Measurements from ENCODE around the gene COX6A2. TPM values are rescaled to one million over a fixed set of nuclear protein-coding genes. Genes with fewer than 3 reads are reported as not detected.

Gene COX6A2
- total RNA-seq, 1 donor from 2014 or later, result not detected

DNA sequence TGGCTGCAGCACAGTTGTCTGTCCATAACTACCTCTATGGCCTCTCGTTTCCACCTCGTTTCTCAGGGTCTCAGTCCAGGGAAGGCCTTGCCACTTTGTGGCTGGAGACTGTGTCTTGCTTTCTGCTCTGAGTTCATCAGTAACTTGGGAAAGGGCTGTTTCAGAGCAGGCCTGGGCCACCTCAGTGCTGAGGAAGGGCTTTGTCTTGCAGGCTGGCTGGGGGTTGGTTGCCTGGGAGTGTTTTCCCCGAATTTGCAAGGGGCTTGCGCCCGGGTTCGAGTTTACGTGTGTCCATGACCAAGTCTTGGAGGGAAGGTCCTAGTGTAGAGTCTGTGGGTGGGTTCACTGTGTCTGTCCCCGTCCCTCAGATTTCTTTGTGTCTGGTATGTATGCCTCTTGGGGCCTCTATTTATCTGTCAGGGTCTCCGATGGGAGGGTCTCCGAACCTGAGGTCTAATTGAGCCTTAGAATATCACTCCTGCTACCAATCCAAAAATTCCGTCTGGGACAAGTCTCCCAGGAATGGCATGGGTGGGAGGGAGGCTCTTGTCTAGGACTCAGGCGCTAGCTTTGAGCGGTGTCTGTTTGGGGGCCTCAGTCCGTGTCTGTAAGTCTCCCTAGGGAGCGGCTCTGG, 43.2 kb upstream of the COX6A2 start:
- Mint-ChIP-seq H3K9me3 (no peaks in the 10 kb centered on the region), H3K36me3 (peaks cover 5% of the 10 kb centered on the region), H3K27ac (peak overlapping the region; percentile 56), H3K4me1 (ENCODE audit: unreplicated experiment) (peaks cover 15% of the 10 kb centered on the region), H3K4me3 (peak overlapping the region; percentile 81), H3K27me3 (peaks cover 37% of the 10 kb centered on the region)
- TF ChIP-seq, protein P1, sequence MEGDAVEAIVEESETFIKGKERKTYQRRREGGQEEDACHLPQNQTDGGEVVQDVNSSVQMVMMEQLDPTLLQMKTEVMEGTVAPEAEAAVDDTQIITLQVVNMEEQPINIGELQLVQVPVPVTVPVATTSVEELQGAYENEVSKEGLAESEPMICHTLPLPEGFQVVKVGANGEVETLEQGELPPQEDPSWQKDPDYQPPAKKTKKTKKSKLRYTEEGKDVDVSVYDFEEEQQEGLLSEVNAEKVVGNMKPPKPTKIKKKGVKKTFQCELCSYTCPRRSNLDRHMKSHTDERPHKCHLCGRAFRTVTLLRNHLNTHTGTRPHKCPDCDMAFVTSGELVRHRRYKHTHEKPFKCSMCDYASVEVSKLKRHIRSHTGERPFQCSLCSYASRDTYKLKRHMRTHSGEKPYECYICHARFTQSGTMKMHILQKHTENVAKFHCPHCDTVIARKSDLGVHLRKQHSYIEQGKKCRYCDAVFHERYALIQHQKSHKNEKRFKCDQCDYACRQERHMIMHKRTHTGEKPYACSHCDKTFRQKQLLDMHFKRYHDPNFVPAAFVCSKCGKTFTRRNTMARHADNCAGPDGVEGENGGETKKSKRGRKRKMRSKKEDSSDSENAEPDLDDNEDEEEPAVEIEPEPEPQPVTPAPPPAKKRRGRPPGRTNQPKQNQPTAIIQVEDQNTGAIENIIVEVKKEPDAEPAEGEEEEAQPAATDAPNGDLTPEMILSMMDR (conservative IDR thresholded peaks at IDR 0.05), result no peak
- no peak for DNase-seq (ENCODE audit: extremely low spot score, unreplicated experiment)

DNA sequence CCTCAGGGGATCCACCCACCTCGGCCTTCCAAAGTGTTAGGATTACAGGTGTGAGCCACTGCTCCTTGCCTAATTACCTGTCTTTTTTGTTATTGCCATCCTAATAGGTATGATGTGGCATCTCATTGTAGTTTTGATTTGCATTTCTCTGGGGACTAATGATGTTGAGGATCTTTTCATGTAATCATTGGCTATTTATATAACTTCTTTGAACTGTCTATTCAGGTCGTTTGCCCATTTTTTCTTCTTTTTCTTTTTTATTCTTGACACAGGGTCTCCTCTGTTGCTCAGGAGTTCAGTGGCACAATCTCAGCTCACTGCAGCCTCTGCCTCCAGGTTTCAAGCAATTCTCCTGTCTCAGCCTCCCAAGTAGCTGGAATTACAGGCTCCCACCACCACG, 42.5 kb upstream of the COX6A2 start:
- TF ChIP-seq, protein P1 (conservative IDR thresholded peaks at IDR 0.05), result no peak
- H3K4me1 Mint-ChIP-seq (ENCODE audit: unreplicated experiment), result peaks cover 15% of the 10 kb centered on the region
- H3K4me3 Mint-ChIP-seq, result no peak overlapping the region
- H3K9me3 Mint-ChIP-seq, result no peaks in the 10 kb centered on the region
- H3K27me3 Mint-ChIP-seq, result peaks cover 29% of the 10 kb centered on the region
- no peak overlapping the region for H3K27ac Mint-ChIP-seq
- no peak for DNase-seq (ENCODE audit: extremely low spot score, unreplicated experiment)
- peaks cover 5% of the 10 kb centered on the region for H3K36me3 Mint-ChIP-seq

DNA sequence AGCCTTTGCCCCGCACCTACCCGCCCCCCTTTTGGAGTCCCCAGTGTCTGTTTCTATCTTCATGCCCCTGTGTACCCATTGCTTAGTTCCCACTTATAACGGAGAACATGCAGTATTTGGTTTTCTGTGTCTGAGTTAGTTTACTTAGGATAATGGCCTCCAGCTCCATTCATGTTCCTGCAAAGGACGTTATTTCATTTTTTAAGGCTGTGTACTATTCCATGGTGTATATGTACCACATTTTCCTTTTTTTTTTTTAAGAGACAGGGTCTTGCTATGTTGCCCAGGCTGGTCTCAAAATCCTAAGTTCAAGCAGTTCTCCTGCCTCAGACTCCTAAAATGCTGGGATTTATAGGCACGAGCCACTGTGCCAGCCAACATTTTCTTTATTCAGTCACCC, 39.7 kb upstream of the COX6A2 start:
- TF ChIP-seq, protein P1 (conservative IDR thresholded peaks at IDR 0.05), result no peak
- no peak for DNase-seq (ENCODE audit: extremely low spot score, unreplicated experiment)
- peaks cover 12% of the 10 kb centered on the region for H3K27me3 Mint-ChIP-seq
- H3K4me3 Mint-ChIP-seq, result no peak overlapping the region
- H3K36me3 Mint-ChIP-seq, result no peaks in the 10 kb centered on the region
- no peak overlapping the region for H3K27ac Mint-ChIP-seq
- H3K9me3 Mint-ChIP-seq, result no peaks in the 10 kb centered on the region
- H3K4me1 Mint-ChIP-seq (ENCODE audit: unreplicated experiment), result peaks cover 13% of the 10 kb centered on the region

DNA sequence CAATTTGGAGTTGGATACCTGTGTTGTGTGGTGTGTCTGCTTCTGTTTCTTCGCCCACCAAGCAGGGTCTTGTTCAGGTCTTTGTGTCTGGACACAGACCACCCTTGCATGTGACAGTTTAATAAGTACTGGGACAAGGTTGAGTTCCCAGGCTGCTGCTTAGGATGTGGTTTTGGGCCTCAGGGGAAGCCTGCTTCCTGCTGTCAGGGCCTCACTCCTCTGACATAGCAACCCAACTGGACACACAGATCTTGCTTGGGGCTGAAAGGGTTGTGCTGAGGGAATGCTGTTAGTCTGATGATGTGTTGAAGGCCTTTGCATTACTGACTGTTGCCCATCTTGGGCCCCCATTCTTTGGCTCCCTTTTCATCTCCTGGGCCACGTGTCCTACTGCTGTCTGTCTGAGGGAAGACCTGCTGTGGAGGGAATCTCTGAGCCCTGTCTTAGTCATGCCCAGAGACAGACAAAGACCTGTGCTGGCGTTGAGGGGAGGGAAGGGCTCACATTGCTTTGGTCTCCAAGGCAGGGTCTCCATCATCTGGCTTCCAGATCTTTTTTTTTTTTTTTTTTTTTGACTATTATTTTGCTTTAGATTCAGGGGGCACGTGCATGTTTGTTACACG, 39.1 kb upstream of the COX6A2 start:
- Mint-ChIP-seq H3K4me3 (no peak overlapping the region), H3K36me3 (no peaks in the 10 kb centered on the region), H3K27ac (no peak overlapping the region), H3K4me1 (ENCODE audit: unreplicated experiment) (peaks cover 8% of the 10 kb centered on the region), H3K9me3 (no peaks in the 10 kb centered on the region), H3K27me3 (peaks cover 7% of the 10 kb centered on the region)
- no peak for DNase-seq (ENCODE audit: extremely low spot score, unreplicated experiment)
- TF ChIP-seq, protein P1 (conservative IDR thresholded peaks at IDR 0.05), result no peak

DNA sequence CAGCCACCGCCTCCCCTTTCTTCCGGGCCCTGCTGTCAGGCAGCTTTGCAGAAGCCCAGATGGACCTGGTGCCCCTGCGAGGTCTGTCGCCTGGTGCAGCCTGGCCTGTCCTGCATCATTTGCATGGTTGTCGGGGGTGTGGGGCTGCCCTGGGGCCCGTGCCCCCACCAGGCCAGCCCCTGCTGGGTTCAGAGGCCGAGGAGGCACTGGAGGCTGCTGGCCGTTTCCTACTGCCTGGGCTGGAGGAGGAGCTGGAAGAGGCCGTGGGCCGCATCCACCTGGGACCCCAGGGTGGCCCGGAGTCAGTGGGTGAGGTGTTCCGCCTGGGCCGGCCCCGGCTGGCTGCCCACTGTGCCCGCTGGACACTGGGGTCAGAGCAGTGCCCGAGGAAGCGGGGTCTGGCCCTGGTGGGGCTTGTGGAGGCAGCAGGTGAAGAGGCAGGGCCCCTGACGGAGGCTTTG, 38.3 kb upstream of the COX6A2 start:
- peaks cover 5% of the 10 kb centered on the region for H3K4me1 Mint-ChIP-seq (ENCODE audit: unreplicated experiment)
- H3K4me3 Mint-ChIP-seq, result no peak overlapping the region
- no peak for DNase-seq (ENCODE audit: extremely low spot score, unreplicated experiment)
- TF ChIP-seq, protein P1 (conservative IDR thresholded peaks at IDR 0.05), result no peak
- H3K27ac Mint-ChIP-seq, result no peak overlapping the region
- peaks cover 5% of the 10 kb centered on the region for H3K27me3 Mint-ChIP-seq
- H3K9me3 Mint-ChIP-seq, result no peaks in the 10 kb centered on the region
- H3K36me3 Mint-ChIP-seq, result no peaks in the 10 kb centered on the region

All from type B pancreatic cell (in vitro differentiated cells).